ENCODE measurements around the gene WWOX.

Gene WWOX

GRCh38 chr16:78543023-78543422 lies 443.6 kb downstream of the WWOX start:
- DNase-seq, result no peak

DNA sequence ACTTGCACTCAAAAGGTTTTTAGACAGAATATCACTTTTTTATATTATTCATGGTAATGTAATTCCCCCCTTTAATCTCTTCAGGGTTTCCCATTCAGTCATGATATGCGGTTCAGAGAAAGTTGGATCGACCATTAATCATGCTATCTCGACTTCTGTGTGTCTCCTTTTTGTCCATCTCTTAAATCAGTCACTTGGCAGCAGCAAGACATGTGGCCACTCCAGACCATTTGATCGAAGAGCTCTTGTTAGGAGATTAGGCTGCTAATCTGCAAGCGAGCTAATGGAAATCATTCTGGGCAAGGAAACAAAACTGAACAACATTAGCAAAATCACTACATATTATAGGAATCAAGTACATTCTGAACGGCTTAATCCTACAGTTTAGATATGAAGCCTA lies 449.9 kb downstream of the WWOX start:
- DNase-seq, result no peak

- peak; percentile 43 to 60 for DNase-seq
Observed at GRCh38 chr16:78551487-78552085, 452.1 kb downstream of the WWOX start.

- no peak for DNase-seq
Observed at GRCh38 chr16:78552106-78552675, 452.7 kb downstream of the WWOX start.

GRCh38 chr16:78552716-78553115 lies 453.3 kb downstream of the WWOX start:
- no peak for DNase-seq

DNA sequence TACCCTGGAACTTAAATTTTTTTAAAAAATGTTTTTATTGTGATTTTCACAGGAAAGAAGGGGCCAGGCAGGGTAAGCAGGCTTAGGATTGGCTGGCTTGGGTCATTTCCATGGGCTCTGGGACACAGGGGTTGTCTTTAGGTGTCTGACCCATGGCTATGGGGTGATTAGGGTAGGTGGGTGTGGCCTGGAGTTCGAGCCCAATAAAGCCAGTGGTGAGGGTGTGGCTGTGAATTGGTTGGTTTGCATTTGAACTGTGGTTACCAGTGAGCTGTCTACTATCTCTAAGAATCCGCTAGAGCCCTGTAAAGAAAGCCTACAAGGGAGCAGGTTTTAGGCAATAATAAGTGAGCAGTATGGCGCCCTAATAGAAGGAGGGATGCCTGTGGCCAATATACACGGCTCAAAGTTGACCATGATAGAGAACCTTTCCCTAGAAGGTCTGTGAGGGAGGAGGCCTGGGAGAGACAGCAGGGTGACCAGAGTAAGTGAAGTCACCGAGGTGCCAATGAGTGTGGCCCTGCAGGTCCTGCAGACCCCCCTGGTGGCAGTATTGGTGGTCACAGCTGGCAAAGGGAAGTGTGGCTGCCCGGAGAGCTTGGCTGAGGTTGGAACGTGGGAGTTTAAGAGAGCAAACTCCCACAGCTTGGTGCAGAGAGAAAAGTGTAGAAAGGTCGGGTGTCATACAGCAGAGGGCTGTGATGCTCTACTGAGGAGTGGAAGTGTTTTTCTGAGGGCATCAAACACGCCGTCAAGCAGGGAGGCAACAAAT lies 454.0 kb downstream of the WWOX start:
- no peak for DNase-seq

GRCh38 chr16:78556421-78556820 lies 457.0 kb downstream of the WWOX start:
- no peak for DNase-seq

DNA sequence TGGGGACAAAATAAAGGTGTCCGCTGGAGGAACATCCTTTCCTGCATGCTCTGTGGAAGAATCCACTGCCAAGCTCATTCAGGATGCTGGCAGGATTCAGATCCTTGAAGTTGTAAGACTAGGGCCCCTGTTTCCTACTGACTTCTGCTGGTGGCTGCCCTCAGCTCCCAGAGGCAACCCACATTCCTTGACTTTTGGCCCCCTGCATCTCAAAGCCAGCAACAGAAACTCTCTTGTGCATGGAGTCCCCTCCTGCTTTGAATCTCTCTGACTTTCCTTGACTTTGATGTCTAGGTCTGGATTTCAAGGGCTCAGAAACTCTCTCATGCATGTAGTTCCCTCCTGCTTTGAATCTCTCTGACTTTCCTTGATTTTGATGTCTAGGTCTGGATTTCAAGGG lies 461.5 kb downstream of the WWOX start:
- no peak for DNase-seq

DNA sequence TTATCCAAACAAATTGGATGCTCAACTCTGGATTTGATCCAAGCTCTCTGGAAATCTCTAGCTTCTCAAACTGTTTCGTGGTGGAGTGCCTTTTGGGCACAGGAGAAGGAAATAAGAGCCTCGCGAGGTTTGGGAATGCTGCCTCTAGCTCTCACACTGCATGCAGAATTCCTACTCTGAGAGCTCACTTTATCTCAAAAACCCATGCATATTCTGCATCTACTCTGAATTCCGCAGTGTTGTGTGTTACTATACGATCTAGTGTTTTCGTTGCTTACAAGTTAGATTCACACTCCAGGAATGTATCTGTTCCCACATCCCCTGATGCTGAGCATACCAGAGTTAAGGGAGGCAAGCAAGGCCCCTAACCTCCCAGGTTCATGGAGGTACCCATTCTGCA lies 462.7 kb downstream of the WWOX start:
- no peak for DNase-seq

GRCh38 chr16:78562650-78563049 lies 463.2 kb downstream of the WWOX start:
- DNase-seq, result no peak

- no peak for DNase-seq
Observed at GRCh38 chr16:78563905-78564304, 464.5 kb downstream of the WWOX start.

DNA sequence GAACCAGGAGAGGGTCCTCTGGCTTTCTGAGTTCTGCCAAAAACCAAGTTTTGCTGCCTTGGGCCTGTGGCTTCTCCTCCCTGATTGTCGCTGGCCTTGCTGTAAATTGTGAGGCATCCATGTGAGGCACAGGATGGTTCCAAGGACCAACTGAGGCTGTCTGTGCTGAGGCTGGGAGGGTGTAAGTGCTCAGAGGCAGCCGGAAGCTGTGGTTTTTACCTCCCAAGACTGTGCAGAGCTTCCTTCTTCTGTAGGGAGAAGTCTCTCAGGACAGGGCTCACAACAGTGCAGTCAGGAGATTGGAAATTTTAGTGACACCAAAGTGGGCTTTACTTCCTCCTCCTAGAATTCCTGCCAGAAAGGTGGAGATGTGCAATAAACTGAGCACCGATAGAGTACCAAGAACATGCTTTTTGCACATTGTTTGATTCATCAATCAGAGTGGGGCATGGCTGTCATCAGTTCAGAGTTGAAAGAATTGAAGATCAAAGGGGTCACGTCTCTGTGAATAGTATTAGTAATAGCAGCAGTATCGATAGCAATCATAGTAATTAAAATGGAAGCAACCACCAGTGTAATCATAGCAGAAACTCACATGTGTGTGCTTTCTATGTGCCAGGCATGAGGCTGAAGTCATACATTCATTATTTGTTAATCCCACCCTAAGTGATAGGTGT lies 467.1 kb downstream of the WWOX start:
- no peak for DNase-seq

GRCh38 chr16:78570399-78571141 lies 471.1 kb downstream of the WWOX start:
- DNase-seq, result no peak

DNA sequence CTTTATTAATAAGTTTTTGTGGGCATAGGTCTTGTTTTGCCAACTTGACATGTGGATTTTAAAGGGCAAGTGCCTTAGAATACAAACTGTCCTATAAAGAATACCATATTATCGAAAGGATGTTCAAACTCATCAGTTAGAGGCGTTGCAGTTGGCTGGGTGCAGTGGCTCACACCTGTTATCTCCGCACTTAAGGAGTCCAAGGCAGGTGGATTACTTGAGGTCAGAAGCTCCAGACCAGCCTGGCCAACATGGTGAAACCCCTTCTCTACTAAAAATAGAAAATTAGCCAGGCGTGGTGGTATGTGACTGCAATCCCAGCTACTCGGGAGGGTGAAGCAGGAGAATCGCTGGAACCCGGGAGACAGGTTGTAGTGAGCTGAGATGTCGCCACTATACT lies 472.0 kb downstream of the WWOX start:
- no peak for DNase-seq

- no peak for DNase-seq
Observed at GRCh38 chr16:78571898-78572358, 472.5 kb downstream of the WWOX start.

GRCh38 chr16:78574571-78574970 lies 475.1 kb downstream of the WWOX start:
- no peak for DNase-seq

DNA sequence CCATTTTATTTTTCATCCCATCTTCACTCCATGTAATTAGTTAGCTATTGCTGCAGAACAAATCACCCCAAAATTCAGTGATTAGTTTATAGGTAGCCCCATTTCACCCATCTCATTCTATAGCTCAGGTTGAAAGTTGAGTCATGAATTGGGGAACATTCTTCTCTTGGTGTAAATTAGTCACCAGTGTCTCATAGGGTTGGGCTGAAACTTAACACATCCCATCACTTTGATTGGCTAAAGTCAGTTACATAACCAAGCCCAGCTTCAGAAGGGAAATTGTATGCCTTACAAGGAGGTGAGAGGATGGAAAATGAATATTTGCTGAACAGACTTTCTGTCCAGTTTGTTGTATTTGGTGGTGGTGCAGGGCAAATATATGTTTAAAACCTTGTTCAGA lies 477.5 kb downstream of the WWOX start:
- no peak for DNase-seq

DNA sequence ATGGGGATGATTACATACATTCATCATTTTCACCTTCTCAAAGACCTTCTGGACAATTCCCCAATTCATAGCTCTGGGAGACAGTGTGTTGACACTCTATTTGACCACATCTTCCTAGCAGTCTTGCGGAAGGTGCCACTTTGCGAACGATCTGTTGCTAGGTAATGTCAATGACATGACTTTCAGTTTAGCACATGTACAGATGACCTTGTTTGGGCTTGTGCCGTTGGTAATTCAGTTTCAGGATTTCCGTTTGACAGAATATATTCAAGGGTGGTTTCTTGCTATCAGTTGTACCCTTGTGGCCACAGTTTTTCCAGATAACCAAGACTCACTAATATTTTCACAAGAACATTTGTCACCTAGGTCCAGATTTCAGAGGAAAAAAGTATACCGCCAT lies 478.2 kb downstream of the WWOX start:
- DNase-seq, result no peak

- no peak for DNase-seq
Observed at GRCh38 chr16:78579020-78579419, 479.6 kb downstream of the WWOX start.

GRCh38 chr16:78583441-78583840 lies 484.0 kb downstream of the WWOX start:
- DNase-seq, result no peak

GRCh38 chr16:78584213-78584860 lies 484.9 kb downstream of the WWOX start:
- DNase-seq, result no peak

- DNase-seq, result no peak
Observed at GRCh38 chr16:78584991-78585390, 485.5 kb downstream of the WWOX start.

GRCh38 chr16:78589331-78589730 lies 489.9 kb downstream of the WWOX start:
- no peak for DNase-seq
